Activated naive CD8-positive, alpha-beta T cell treated with anti-CD3 and anti-CD28 coated beads for 36 hours (primary cell): Measurements from ENCODE around the gene ALDOA. TPM values are rescaled to one million over a fixed set of nuclear protein-coding genes. Genes with fewer than 3 reads are reported as not detected.

Experiments
- DNase-seq: peaks from one replicate; pipeline ENCODE4 v3.0.0; 2021
- H3K27ac Mint-ChIP-seq: one replicate; pipeline ENCODE4 v1.8.0; 2022; ENCODE audit warnings: mild to moderate bottlenecking, moderate library complexity, mixed read lengths
- H3K27me3 Mint-ChIP-seq: one replicate; pipeline ENCODE4 v1.8.0; 2022; ENCODE audit warnings: mild to moderate bottlenecking, mixed read lengths
- H3K36me3 Mint-ChIP-seq: one replicate; pipeline ENCODE4 v1.8.0; 2021; ENCODE audit warnings: mild to moderate bottlenecking, mixed read lengths
- H3K4me1 Mint-ChIP-seq: one replicate; pipeline ENCODE4 v1.8.0; 2021; ENCODE audit warnings: mixed read lengths
- H3K4me3 Mint-ChIP-seq: one replicate; pipeline ENCODE4 v1.8.0; 2022; ENCODE audit warnings: mild to moderate bottlenecking, moderate library complexity, mixed read lengths
- H3K9me3 Mint-ChIP-seq: one replicate; pipeline ENCODE4 v1.8.0; 2022; ENCODE audit warnings: mixed read lengths
- total RNA-seq, 2 experiments: library from RNA; stranded (reverse); gene quantifications; one replicate each; pipeline ENCODE4 v1.2.3, GENCODE V29; 2021

Gene ALDOA
- total RNA-seq, 2 experiments from 2014 or later: 2,800 to 2,893 TPM

- Mint-ChIP-seq H3K4me3 (no peak overlapping the region), H3K4me1 (peaks cover 6% of the 10 kb centered on the region), H3K27ac (no peak overlapping the region), H3K9me3 (no peaks in the 10 kb centered on the region), H3K36me3 (peaks cover 12% of the 10 kb centered on the region), H3K27me3 (no peaks in the 10 kb centered on the region)
- DNase-seq: no peak
These were observed 5.2 kb upstream of the ALDOA start for GRCh38 chr16:30060346-30060745.

- Mint-ChIP-seq H3K36me3 (peaks cover 17% of the 10 kb centered on the region), H3K9me3 (no peaks in the 10 kb centered on the region), H3K4me3 (no peak overlapping the region), H3K27ac (no peak overlapping the region), H3K27me3 (no peaks in the 10 kb centered on the region), H3K4me1 (peaks cover 5% of the 10 kb centered on the region)
- no peak for DNase-seq
These were observed 4.6 kb upstream of the ALDOA start for GRCh38 chr16:30060836-30061554.

GRCh38 chr16:30063278-30063892 lies 2.2 kb upstream of the ALDOA start:
- peaks cover 37% of the 10 kb centered on the region for H3K36me3 Mint-ChIP-seq

GRCh38 chr16:30063893-30064728 lies 1.4 kb upstream of the ALDOA start:
- peak; percentile 73 for DNase-seq
- Mint-ChIP-seq H3K9me3 (no peaks in the 10 kb centered on the region), H3K4me3 (peak overlapping the region; percentile 99), H3K27me3 (no peaks in the 10 kb centered on the region), H3K27ac (peak overlapping the region; percentile 100), H3K36me3 (peaks cover 44% of the 10 kb centered on the region), H3K4me1 (peaks cover 20% of the 10 kb centered on the region)

More at GRCh38 chr16:30063278-30063892, 2.2 kb upstream of the ALDOA start:
- no peaks in the 10 kb centered on the region for H3K9me3 Mint-ChIP-seq
- peak overlapping the region; percentile 99 for H3K4me3 Mint-ChIP-seq
- H3K27ac Mint-ChIP-seq: peak overlapping the region; percentile 100
- H3K27me3 Mint-ChIP-seq: no peaks in the 10 kb centered on the region
- peaks cover 15% of the 10 kb centered on the region for H3K4me1 Mint-ChIP-seq
- DNase-seq: no peak

GRCh38 chr16:30064729-30065101 lies 845 bp upstream of the ALDOA start:
- H3K27ac Mint-ChIP-seq: peak overlapping the region; percentile 100
- DNase-seq: no peak
- H3K9me3 Mint-ChIP-seq: no peaks in the 10 kb centered on the region
- peaks cover 25% of the 10 kb centered on the region for H3K4me1 Mint-ChIP-seq
- H3K36me3 Mint-ChIP-seq: peaks cover 50% of the 10 kb centered on the region
- peak overlapping the region; percentile 99 for H3K4me3 Mint-ChIP-seq
- H3K27me3 Mint-ChIP-seq: no peaks in the 10 kb centered on the region

- Mint-ChIP-seq H3K9me3 (no peaks in the 10 kb centered on the region), H3K4me1 (peaks cover 32% of the 10 kb centered on the region), H3K36me3 (peaks cover 64% of the 10 kb centered on the region), H3K4me3 (peak overlapping the region; percentile 99), H3K27me3 (no peaks in the 10 kb centered on the region), H3K27ac (peak overlapping the region; percentile 100)
- peak; percentile 49 for DNase-seq
These were observed 592 bp downstream of the ALDOA start for GRCh38 chr16:30065943-30066760.

GRCh38 chr16:30066761-30067583 lies 1.4 kb downstream of the ALDOA start:
- DNase-seq: no peak
- peaks cover 35% of the 10 kb centered on the region for H3K4me1 Mint-ChIP-seq
- H3K27ac Mint-ChIP-seq: peak overlapping the region; percentile 100
- no peaks in the 10 kb centered on the region for H3K9me3 Mint-ChIP-seq
- peak overlapping the region; percentile 99 for H3K4me3 Mint-ChIP-seq
- no peaks in the 10 kb centered on the region for H3K27me3 Mint-ChIP-seq
- H3K36me3 Mint-ChIP-seq: peaks cover 72% of the 10 kb centered on the region

- H3K27ac Mint-ChIP-seq: peak overlapping the region; percentile 100
- H3K4me3 Mint-ChIP-seq: peak overlapping the region; percentile 99
- H3K9me3 Mint-ChIP-seq: no peaks in the 10 kb centered on the region
- peaks cover 37% of the 10 kb centered on the region for H3K4me1 Mint-ChIP-seq
- no peak for DNase-seq
- peaks cover 75% of the 10 kb centered on the region for H3K36me3 Mint-ChIP-seq
- no peaks in the 10 kb centered on the region for H3K27me3 Mint-ChIP-seq
These were observed 2.0 kb downstream of the ALDOA start for GRCh38 chr16:30067584-30067916.

- peak overlapping the region; percentile 87 for H3K27ac Mint-ChIP-seq
- peaks cover 37% of the 10 kb centered on the region for H3K4me1 Mint-ChIP-seq
- H3K27me3 Mint-ChIP-seq: no peaks in the 10 kb centered on the region
- peak overlapping the region; percentile 69 for H3K4me3 Mint-ChIP-seq
- peaks cover 75% of the 10 kb centered on the region for H3K36me3 Mint-ChIP-seq
- no peak for DNase-seq
- no peaks in the 10 kb centered on the region for H3K9me3 Mint-ChIP-seq
These were observed 2.8 kb downstream of the ALDOA start for GRCh38 chr16:30068333-30068732.

- peak; percentile 62 for DNase-seq
- Mint-ChIP-seq H3K4me3 (peak overlapping the region; percentile 69), H3K27ac (peak overlapping the region; percentile 87), H3K4me1 (peaks cover 33% of the 10 kb centered on the region), H3K36me3 (peaks cover 79% of the 10 kb centered on the region), H3K27me3 (no peaks in the 10 kb centered on the region), H3K9me3 (no peaks in the 10 kb centered on the region)
These were observed 3.4 kb downstream of the ALDOA start for GRCh38 chr16:30068750-30069610.

GRCh38 chr16:30069611-30070462 lies 4.3 kb downstream of the ALDOA start:
- no peaks in the 10 kb centered on the region for H3K27me3 Mint-ChIP-seq
- H3K4me1 Mint-ChIP-seq: peaks cover 36% of the 10 kb centered on the region
- H3K27ac Mint-ChIP-seq: peak overlapping the region; percentile 87
- H3K36me3 Mint-ChIP-seq: peaks cover 73% of the 10 kb centered on the region
- H3K9me3 Mint-ChIP-seq: no peaks in the 10 kb centered on the region
- no peak for DNase-seq
- peak overlapping the region; percentile 18 for H3K4me3 Mint-ChIP-seq

GRCh38 chr16:30070490-30070889 lies 4.9 kb downstream of the ALDOA start:
- H3K4me3 Mint-ChIP-seq: no peak overlapping the region
- H3K9me3 Mint-ChIP-seq: no peaks in the 10 kb centered on the region
- peaks cover 67% of the 10 kb centered on the region for H3K36me3 Mint-ChIP-seq
- H3K27me3 Mint-ChIP-seq: no peaks in the 10 kb centered on the region
- DNase-seq: no peak
- H3K27ac Mint-ChIP-seq: peak overlapping the region; percentile 71
- H3K4me1 Mint-ChIP-seq: peaks cover 39% of the 10 kb centered on the region
